AG04450 (cell line): Measurements from ENCODE around the gene FARS2. TPM values are rescaled to one million over a fixed set of nuclear protein-coding genes. Genes with fewer than 3 reads are reported as not detected.

Experiments
- CTCF ChIA-PET: fragments of 300-600, 350-600 bp; formaldehyde crosslinking; extraction: SDS; loops from one replicate; lab custom pipeline; 2022; ENCODE audit warnings: antibody characterized with exemption, inconsistent platforms; lab: Charles Lee
- POLR2A ChIA-PET: fragments of 350-600 bp; formaldehyde crosslinking; extraction: SDS; loops from one replicate; lab custom pipeline; 2021; ENCODE audit warnings: antibody characterized with exemption, inconsistent platforms; lab: Yijun Ruan, JAX
- DNase-seq: peaks from one replicate; pipeline ENCODE4 v3.0.0-alpha.2; 2011; ENCODE audit warnings: low read depth, low spot score
- H3K27ac ChIP-seq: one replicate; pipeline ENCODE4 v1.5.1; 2012; ENCODE audit warnings: low read depth, low read length, control low read depth
- H3K27me3 ChIP-seq: one replicate; pipeline ENCODE4 v1.6.0; 2012; ENCODE audit warnings: low read length; ENCODE audit not compliant: control insufficient read depth, insufficient read depth
- H3K4me3 ChIP-seq: 2 replicates; pipeline ENCODE4 v1.5.1; 2011; ENCODE audit warnings: mild to moderate bottlenecking, low read depth, low read length, control low read depth
- H3K9me3 ChIP-seq: 2 replicates; pipeline ENCODE4 v1.5.1; 2012; ENCODE audit warnings: low read length; ENCODE audit not compliant: control insufficient read depth, insufficient read depth
- CTCF ChIP-seq: IDR thresholded peaks from 2 replicates; pipeline ENCODE4 v1.5.1; 2011; ENCODE audit warnings: low read depth, low read length, control low read depth, inconsistent platforms
- polyA plus RNA-seq: library from polyadenylated mRNA; depleted of rRNA; stranded (reverse); fragments of >200 nt; gene quantifications from 2 replicates; pipeline ENCODE4 v1.2.3, GENCODE V29; 2011

Gene FARS2
- polyA plus RNA-seq, 1 experiment: 14.0 TPM

- CTCF ChIA-PET: interaction anchor here (1.9 kb wide), 1 partner anchor 31 kb away, joined by 7 read pairs; no protein-coding TSS in a partner anchor
- Histone ChIP-seq H3K27me3 (no peaks in the 10 kb centered on the region), H3K27ac (no peak overlapping the region), H3K4me3 (no peak overlapping the region), H3K9me3 (no peaks in the 10 kb centered on the region)
- TF ChIP-seq CTCF: no peak
- no peak for DNase-seq
- POLR2A ChIA-PET: no interaction called here
These were observed 240.5 kb downstream of the FARS2 start for GRCh38 chr6:5501837-5502236.

GRCh38 chr6:5504078-5504477 lies 242.8 kb downstream of the FARS2 start:
- TF ChIP-seq CTCF: no peak
- no peak for DNase-seq
- no peak overlapping the region for H3K4me3 ChIP-seq
- H3K9me3 ChIP-seq: no peaks in the 10 kb centered on the region
- no peak overlapping the region for H3K27ac ChIP-seq
- ChIA-PET CTCF (interaction anchor here (1.1 kb wide), 1 partner anchor 34 kb away, joined by 4 read pairs; no protein-coding TSS in a partner anchor), POLR2A (no interaction called here)
- no peaks in the 10 kb centered on the region for H3K27me3 ChIP-seq

GRCh38 chr6:5506149-5506548 lies 244.8 kb downstream of the FARS2 start:
- POLR2A ChIA-PET: no interaction called here
- DNase-seq: no peak
- no peaks in the 10 kb centered on the region for H3K27me3 ChIP-seq
- H3K4me3 ChIP-seq: no peak overlapping the region
- H3K9me3 ChIP-seq: no peaks in the 10 kb centered on the region; the same call in 1 of the 2 replicates
- CTCF ChIA-PET: interaction anchor here (1.4 kb wide), 1 partner anchor 103 kb away, joined by 3 read pairs; no protein-coding TSS in a partner anchor
- no peak for TF ChIP-seq CTCF
- H3K27ac ChIP-seq: no peak overlapping the region

- no peaks in the 10 kb centered on the region for H3K27me3 ChIP-seq
- POLR2A ChIA-PET: no interaction called here
- H3K4me3 ChIP-seq: no peak overlapping the region
- TF ChIP-seq CTCF: no peak
- no peaks in the 10 kb centered on the region; the same call in 1 of the 2 replicates for H3K9me3 ChIP-seq
- no peak for DNase-seq
- no peak overlapping the region for H3K27ac ChIP-seq
- CTCF ChIA-PET: interaction anchor here (1.0 to 1.4 kb wide), 3 partner anchors 8 to 104 kb away, joined by 3 to 6 read pairs (median 5); no protein-coding TSS in a partner anchor
These were observed 245.3 kb downstream of the FARS2 start for GRCh38 chr6:5506597-5506996.

GRCh38 chr6:5507131-5507681 lies 245.9 kb downstream of the FARS2 start:
- no peak for DNase-seq
- ChIA-PET CTCF (interaction anchor here (1.0 to 1.1 kb wide), 2 partner anchors 9 to 36 kb away, joined by 5 to 6 read pairs; no protein-coding TSS in a partner anchor), POLR2A (no interaction called here)
- no peaks in the 10 kb centered on the region for H3K27me3 ChIP-seq
- no peak overlapping the region for H3K4me3 ChIP-seq
- no peaks in the 10 kb centered on the region; the same call in 1 of the 2 replicates for H3K9me3 ChIP-seq
- TF ChIP-seq CTCF: no peak
- H3K27ac ChIP-seq: no peak overlapping the region
